Suprapubic skin (tissue), 3 donors: ENCODE data around the gene SLX1A.
"Not testable (repeated sequence)": the region's sequence is repeated elsewhere in the genome, so short reads cannot be mapped to it uniquely, and the experiment has no call there.

ENCODE experiments used
- EP300 ChIP-seq: sonication (generic); formaldehyde crosslinking; IDR thresholded peaks from one replicate; pipeline ENCODE4 v1.6.1; 2017; ENCODE audit warnings: antibody characterized with exemption
- TF ChIP-seq, protein P1 (sequence below), 2 donors: fragments of 200-600 bp in 1 of 2; fragments of 450-650 bp in 1 of 2; sonication (generic) in 1 of 2; IDR thresholded peaks; one replicate each; pipeline ENCODE4 v1.5.1; 2016 to 2019; ENCODE audit warnings: antibody characterized with exemption in 2 of 2, mild to moderate bottlenecking in 1 of 2, moderate library complexity in 1 of 2

DNA sequence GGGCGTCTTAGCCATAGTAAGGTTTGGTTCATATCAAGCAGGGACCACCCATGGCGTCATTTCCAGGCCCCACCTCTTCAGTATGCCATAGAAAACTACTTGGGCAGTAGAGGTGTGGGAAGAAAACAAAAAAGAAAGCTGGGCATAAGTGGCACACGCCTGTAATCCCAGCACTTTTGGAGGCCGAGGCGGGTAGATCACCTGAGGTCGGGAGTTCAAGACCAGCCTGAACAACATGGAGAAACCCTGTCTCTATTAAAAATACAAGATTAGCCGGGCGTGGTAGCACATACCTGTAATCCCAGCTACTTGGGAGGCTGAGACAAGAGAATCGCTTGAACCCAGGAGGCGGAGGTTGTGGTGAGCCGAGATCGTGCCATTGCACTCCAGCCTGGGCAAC lies 2.5 kb upstream of the SLX1A start:
- not testable (repeated sequence) for TF ChIP-seq EP300
- TF ChIP-seq, protein P1, sequence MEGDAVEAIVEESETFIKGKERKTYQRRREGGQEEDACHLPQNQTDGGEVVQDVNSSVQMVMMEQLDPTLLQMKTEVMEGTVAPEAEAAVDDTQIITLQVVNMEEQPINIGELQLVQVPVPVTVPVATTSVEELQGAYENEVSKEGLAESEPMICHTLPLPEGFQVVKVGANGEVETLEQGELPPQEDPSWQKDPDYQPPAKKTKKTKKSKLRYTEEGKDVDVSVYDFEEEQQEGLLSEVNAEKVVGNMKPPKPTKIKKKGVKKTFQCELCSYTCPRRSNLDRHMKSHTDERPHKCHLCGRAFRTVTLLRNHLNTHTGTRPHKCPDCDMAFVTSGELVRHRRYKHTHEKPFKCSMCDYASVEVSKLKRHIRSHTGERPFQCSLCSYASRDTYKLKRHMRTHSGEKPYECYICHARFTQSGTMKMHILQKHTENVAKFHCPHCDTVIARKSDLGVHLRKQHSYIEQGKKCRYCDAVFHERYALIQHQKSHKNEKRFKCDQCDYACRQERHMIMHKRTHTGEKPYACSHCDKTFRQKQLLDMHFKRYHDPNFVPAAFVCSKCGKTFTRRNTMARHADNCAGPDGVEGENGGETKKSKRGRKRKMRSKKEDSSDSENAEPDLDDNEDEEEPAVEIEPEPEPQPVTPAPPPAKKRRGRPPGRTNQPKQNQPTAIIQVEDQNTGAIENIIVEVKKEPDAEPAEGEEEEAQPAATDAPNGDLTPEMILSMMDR (IDR thresholded peaks at IDR 0.05): not testable (repeated sequence)
